KOPT-K1 (cell line): ENCODE measurements around the gene GPAT3.

Experiments used
- H3K27ac ChIP-seq: fragments of 200-600 bp; sonication (generic); 2 replicates; pipeline ENCODE4 v1.5.1; 2016; ENCODE audit warnings: antibody characterized with exemption, mild to moderate bottlenecking, low read depth, low read length; ENCODE audit not compliant: poor library complexity, severe bottlenecking
- H3K36me3 ChIP-seq: fragments of 200-600 bp; sonication (generic); 2 replicates; pipeline ENCODE4 v1.5.1; 2017; ENCODE audit warnings: antibody characterized with exemption, mild to moderate bottlenecking, low read length, moderate library complexity; ENCODE audit not compliant: insufficient read depth
- H3K9me3 ChIP-seq: fragments of 200-600 bp; sonication (generic); 2 replicates; pipeline ENCODE4 v1.5.1; 2017; ENCODE audit warnings: antibody characterized with exemption, low read length, mild to moderate bottlenecking; ENCODE audit not compliant: insufficient read depth, poor library complexity, severe bottlenecking

GPAT3 gene

GRCh38 chr4:83527671-83528070 is 8.2 kb upstream of the GPAT3 start:
- Histone ChIP-seq H3K9me3 (peaks cover 23% of the 10 kb centered on the region), H3K36me3 (no peaks in the 10 kb centered on the region), H3K27ac (no peak overlapping the region)

GRCh38 chr4:83536362-83537272 is 709 bp downstream of the GPAT3 start:
- Histone ChIP-seq H3K36me3 (no peaks in the 10 kb centered on the region), H3K9me3 (peaks cover 13% of the 10 kb centered on the region), H3K27ac (no peak overlapping the region)

DNA sequence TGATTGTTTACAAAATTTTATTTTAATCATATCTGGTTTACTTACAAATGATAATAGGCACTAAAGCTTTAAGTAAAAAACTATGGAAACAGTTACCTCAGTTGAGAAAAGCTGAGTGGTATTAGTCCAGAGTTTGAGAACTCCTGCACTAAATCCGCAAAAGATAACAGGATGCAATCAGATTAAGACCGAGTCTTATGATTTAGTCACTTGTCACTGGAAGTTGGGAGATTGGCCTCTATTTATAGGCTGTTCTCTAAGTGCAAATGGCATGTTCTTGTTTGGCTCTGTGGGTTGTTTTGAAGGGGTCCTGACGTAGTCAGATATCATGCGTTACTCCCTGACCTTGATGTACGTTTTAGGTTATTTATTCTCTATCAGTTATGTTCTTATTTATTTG is 6.3 kb downstream of the GPAT3 start:
- no peaks in the 10 kb centered on the region for H3K9me3 ChIP-seq
- H3K36me3 ChIP-seq = no peaks in the 10 kb centered on the region
- H3K27ac ChIP-seq = no peak overlapping the region

GRCh38 chr4:83546786-83547185 is 10.9 kb downstream of the GPAT3 start:
- no peaks in the 10 kb centered on the region for H3K36me3 ChIP-seq
- no peak overlapping the region for H3K27ac ChIP-seq
- H3K9me3 ChIP-seq = no peaks in the 10 kb centered on the region

DNA sequence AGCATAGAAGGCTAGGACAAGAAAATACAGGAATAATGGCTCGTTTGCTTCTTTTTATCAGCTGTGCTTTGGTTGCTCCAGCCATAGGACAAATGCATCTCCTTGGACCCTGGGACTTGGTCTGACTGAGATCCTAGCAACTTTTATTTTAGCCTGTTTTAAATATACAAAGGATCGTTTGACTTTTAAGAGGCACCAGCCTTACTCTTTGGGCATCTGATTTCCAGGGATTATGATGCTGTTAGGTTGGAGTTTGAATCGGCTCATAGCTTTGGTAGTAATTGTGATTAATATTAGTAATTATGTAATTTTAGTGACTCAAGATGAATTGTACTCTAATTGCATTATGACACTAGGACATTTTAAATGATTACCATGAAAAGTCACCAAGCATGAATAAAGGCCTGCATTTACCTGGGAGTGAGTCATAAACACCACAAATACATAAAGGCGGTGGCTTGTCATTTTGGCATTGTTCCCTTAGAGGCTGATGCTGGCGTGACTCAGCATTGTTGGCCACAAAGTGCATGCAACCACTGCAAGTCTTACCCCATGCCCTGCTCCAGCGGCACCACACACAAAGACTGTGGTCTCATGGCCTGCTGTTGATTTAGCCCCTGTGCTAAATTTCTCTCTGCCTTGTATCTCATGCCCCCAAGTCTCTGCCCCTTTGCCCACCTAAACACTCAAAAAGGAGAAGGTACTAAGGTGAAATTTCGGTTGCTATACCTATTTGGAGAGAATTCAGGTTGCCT is 12.4 kb downstream of the GPAT3 start:
- no peaks in the 10 kb centered on the region for H3K9me3 ChIP-seq
- H3K36me3 ChIP-seq = no peaks in the 10 kb centered on the region
- H3K27ac ChIP-seq = no peak overlapping the region

GRCh38 chr4:83552083-83552482 is 16.2 kb downstream of the GPAT3 start:
- Histone ChIP-seq H3K27ac (no peak overlapping the region), H3K9me3 (no peaks in the 10 kb centered on the region), H3K36me3 (no peaks in the 10 kb centered on the region)

- H3K27ac ChIP-seq = no peak overlapping the region
- no peaks in the 10 kb centered on the region for H3K36me3 ChIP-seq
- H3K9me3 ChIP-seq = no peaks in the 10 kb centered on the region
Observed at GRCh38 chr4:83552924-83553323, 17.0 kb downstream of the GPAT3 start.

- Histone ChIP-seq H3K36me3 (no peaks in the 10 kb centered on the region), H3K9me3 (no peaks in the 10 kb centered on the region), H3K27ac (no peak overlapping the region)
Observed at GRCh38 chr4:83556006-83556707, 20.2 kb downstream of the GPAT3 start.

DNA sequence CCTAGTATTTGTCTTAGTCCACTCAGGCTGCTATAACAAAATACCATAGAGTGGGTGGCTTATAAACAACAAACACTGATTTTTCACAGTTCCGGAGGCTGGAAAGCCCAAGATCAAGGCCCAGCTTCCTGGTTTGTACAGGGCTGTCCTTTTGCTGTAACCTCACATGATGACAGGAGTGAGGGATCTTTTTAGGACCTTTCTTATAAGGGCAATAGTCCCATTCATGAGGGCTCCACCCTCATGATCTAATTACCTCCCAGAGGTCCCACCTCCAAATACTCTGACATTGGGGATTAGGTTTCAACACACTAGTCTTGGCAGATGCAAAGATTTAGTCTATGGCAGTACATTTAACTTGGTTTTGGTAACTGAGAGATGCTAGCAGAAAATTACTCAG is 20.9 kb downstream of the GPAT3 start:
- H3K27ac ChIP-seq = no peak overlapping the region
- no peaks in the 10 kb centered on the region for H3K36me3 ChIP-seq
- no peaks in the 10 kb centered on the region for H3K9me3 ChIP-seq

GRCh38 chr4:83558059-83558653 is 22.2 kb downstream of the GPAT3 start:
- H3K36me3 ChIP-seq = no peaks in the 10 kb centered on the region
- H3K9me3 ChIP-seq = no peaks in the 10 kb centered on the region
- no peak overlapping the region for H3K27ac ChIP-seq

DNA sequence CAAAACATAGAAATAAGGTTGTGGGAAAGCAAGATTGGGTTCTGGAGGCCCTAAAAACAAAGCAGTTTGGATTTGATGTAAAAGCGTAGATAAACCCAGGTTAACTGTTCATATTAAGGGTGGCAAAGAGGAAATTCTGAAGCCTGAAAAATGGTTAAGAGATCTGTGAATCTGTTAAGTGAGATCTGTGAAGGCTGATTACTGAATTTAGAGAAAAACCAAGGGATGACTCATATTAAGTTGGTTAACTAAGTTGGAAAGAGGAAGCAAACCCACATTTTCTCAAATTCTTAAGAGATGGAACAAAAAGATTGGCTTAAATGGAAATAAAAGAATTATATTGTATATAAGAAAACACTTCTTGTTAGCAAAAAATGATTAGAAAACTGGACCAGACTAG is 22.8 kb downstream of the GPAT3 start:
- no peak overlapping the region for H3K27ac ChIP-seq
- H3K9me3 ChIP-seq = no peaks in the 10 kb centered on the region
- no peaks in the 10 kb centered on the region for H3K36me3 ChIP-seq

- H3K9me3 ChIP-seq = no peaks in the 10 kb centered on the region
- H3K36me3 ChIP-seq = no peaks in the 10 kb centered on the region
- no peak overlapping the region for H3K27ac ChIP-seq
Observed at GRCh38 chr4:83560523-83560922, 24.6 kb downstream of the GPAT3 start.

DNA sequence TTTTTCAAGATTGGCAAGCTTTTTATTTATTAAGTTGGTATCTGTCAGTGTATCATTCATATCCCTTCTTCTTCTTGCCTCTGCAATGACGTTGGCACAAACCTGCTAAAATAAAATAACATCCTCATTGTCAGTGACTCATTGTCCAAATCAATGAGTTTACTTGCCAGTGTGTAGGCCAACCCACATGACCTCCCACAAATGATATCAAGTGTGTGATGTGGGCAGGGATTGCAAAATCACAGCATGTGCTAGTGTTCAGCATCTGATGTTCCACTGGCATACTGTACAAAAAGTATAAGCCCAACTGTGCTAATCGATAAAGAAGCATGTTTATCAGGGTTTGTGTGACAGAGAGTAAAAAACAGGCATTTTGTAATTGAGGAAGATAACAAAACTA is 25.5 kb downstream of the GPAT3 start:
- Histone ChIP-seq H3K27ac (no peak overlapping the region), H3K9me3 (no peaks in the 10 kb centered on the region), H3K36me3 (no peaks in the 10 kb centered on the region)

GRCh38 chr4:83563998-83564397 is 28.1 kb downstream of the GPAT3 start:
- no peak overlapping the region for H3K27ac ChIP-seq
- H3K9me3 ChIP-seq = no peaks in the 10 kb centered on the region
- H3K36me3 ChIP-seq = no peaks in the 10 kb centered on the region

GRCh38 chr4:83568062-83568461 is 32.2 kb downstream of the GPAT3 start:
- Histone ChIP-seq H3K27ac (no peak overlapping the region), H3K9me3 (no peaks in the 10 kb centered on the region), H3K36me3 (no peaks in the 10 kb centered on the region)
